GM18517 (cell line): ENCODE data around the gene CROCC.
"Not testable (repeated sequence)": the region's sequence is repeated elsewhere in the genome, so short reads cannot be mapped to it uniquely, and the experiment has no call there.

ENCODE experiments used
- ATAC-seq: cut with Tn5 transposase; IDR thresholded peaks from one replicate; pipeline ENCODE4 v1.9.1; 2021; ENCODE audit warnings: mild to moderate bottlenecking, moderate library complexity; ENCODE audit not compliant: unreplicated experiment

The CROCC gene

GRCh38 chr1:16964169-16964568 is 42.4 kb downstream of the CROCC start:
- ATAC-seq: not testable (repeated sequence)

- ATAC-seq: no peak
Measured at GRCh38 chr1:16965486-16966067, 43.8 kb downstream of the CROCC start.

- ATAC-seq: no peak
Measured at GRCh38 chr1:16966282-16966681, 44.6 kb downstream of the CROCC start.

GRCh38 chr1:16967095-16967575 is 45.4 kb downstream of the CROCC start:
- ATAC-seq: no peak

- ATAC-seq: no peak
Measured at GRCh38 chr1:16967962-16968361, 46.2 kb downstream of the CROCC start.

GRCh38 chr1:16968372-16968771 is 46.6 kb downstream of the CROCC start:
- ATAC-seq: no peak

- no peak for ATAC-seq
Measured at GRCh38 chr1:16969057-16969611, 47.4 kb downstream of the CROCC start.

- ATAC-seq: no peak
Measured at GRCh38 chr1:16969651-16970050, 47.9 kb downstream of the CROCC start.

GRCh38 chr1:16970132-16970910 is 48.6 kb downstream of the CROCC start:
- no peak for ATAC-seq

GRCh38 chr1:16971341-16972188 is 49.8 kb downstream of the CROCC start:
- ATAC-seq: no peak

- ATAC-seq: no peak
Measured at GRCh38 chr1:16972189-16972895, 50.6 kb downstream of the CROCC start.

GRCh38 chr1:16973215-16973614 is 51.5 kb downstream of the CROCC start:
- ATAC-seq: no peak

GRCh38 chr1:16975211-16975610 is 53.5 kb downstream of the CROCC start:
- ATAC-seq: no peak

GRCh38 chr1:16975838-16976237 is 54.1 kb downstream of the CROCC start:
- ATAC-seq: no peak

GRCh38 chr1:16976966-16977365 is 55.2 kb downstream of the CROCC start:
- ATAC-seq: no peak

GRCh38 chr1:16977377-16977776 is 55.6 kb downstream of the CROCC start:
- ATAC-seq: no peak

- no peak for ATAC-seq
Measured at GRCh38 chr1:16978139-16978538, 56.4 kb downstream of the CROCC start.

GRCh38 chr1:16978567-16979474 is 57.1 kb downstream of the CROCC start:
- no peak for ATAC-seq

GRCh38 chr1:16979475-16980327 is 58.0 kb downstream of the CROCC start:
- ATAC-seq: no peak
